ENCODE results near the gene IFIT5. TPM values are rescaled to one million over a fixed set of nuclear protein-coding genes. Genes with fewer than 3 reads are reported as not detected.
A peak's percentile ranks its signal among the peaks of the same experiment; 100 is the strongest.
"Not testable (repeated sequence)": the region's sequence is repeated elsewhere in the genome, so short reads cannot be mapped to it uniquely, and the experiment has no call there.

Gene IFIT5
- total and polyA plus RNA-seq, 2 experiments from 2014 or later = 6.5 to 17.1 TPM

- WGBS (ENCODE audit: low lambda C conversion rate, missing lambda C conversion rate) = 89% methylated on average over 5 of the region's 5 CpGs
- not testable (repeated sequence) for H3K9me2 ChIP-seq (replicated peaks; ENCODE audit: insufficient read depth); H3K27me3 ChIP-seq; H3K4me2 ChIP-seq; H2AFZ ChIP-seq; H3K4me1 ChIP-seq (ENCODE audit: insufficient read depth); H3K27ac ChIP-seq; H3K36me3 ChIP-seq (replicated peaks; ENCODE audit: insufficient read depth, low read depth); H3K4me3 ChIP-seq; H3K9me3 ChIP-seq (ENCODE audit: low read depth); DNase-seq (ENCODE audit: low spot score); H4K20me1 ChIP-seq (ENCODE audit: insufficient read depth, poor library complexity, severe bottlenecking)
- H3K79me2 ChIP-seq = peaks cover 13% of the 10 kb centered on the region
These were observed 3.8 kb upstream of the IFIT5 start for GRCh38 chr10:89410551-89410950.

GRCh38 chr10:89411135-89411534 is 3.2 kb upstream of the IFIT5 start:
- not testable (repeated sequence) for H3K9me2 ChIP-seq (replicated peaks; ENCODE audit: insufficient read depth); H3K9me3 ChIP-seq (ENCODE audit: low read depth); H3K36me3 ChIP-seq (replicated peaks; ENCODE audit: insufficient read depth, low read depth); H3K4me2 ChIP-seq; H3K27me3 ChIP-seq; H2AFZ ChIP-seq; H3K27ac ChIP-seq; H4K20me1 ChIP-seq (ENCODE audit: insufficient read depth, poor library complexity, severe bottlenecking); H3K4me3 ChIP-seq; H3K4me1 ChIP-seq (ENCODE audit: insufficient read depth); DNase-seq (ENCODE audit: low spot score)
- H3K79me2 ChIP-seq = peaks cover 19% of the 10 kb centered on the region
- WGBS (ENCODE audit: low lambda C conversion rate, missing lambda C conversion rate) = 90% methylated on average over 2 of the region's 2 CpGs

- H3K4me3 ChIP-seq; H3K9me3 ChIP-seq (ENCODE audit: low read depth); H3K27ac ChIP-seq; H3K4me1 ChIP-seq (ENCODE audit: insufficient read depth); H3K27me3 ChIP-seq; H4K20me1 ChIP-seq (ENCODE audit: insufficient read depth, poor library complexity, severe bottlenecking); H3K4me2 ChIP-seq; H2AFZ ChIP-seq; DNase-seq (ENCODE audit: low spot score); H3K9me2 ChIP-seq (replicated peaks; ENCODE audit: insufficient read depth); H3K36me3 ChIP-seq (replicated peaks; ENCODE audit: insufficient read depth, low read depth): not testable (repeated sequence)
- 82% methylated on average over 10 of the region's 10 CpGs for WGBS (ENCODE audit: low lambda C conversion rate, missing lambda C conversion rate)
- peaks cover 30% of the 10 kb centered on the region for H3K79me2 ChIP-seq
These were observed 2.1 kb upstream of the IFIT5 start for GRCh38 chr10:89412276-89412675.

DNA sequence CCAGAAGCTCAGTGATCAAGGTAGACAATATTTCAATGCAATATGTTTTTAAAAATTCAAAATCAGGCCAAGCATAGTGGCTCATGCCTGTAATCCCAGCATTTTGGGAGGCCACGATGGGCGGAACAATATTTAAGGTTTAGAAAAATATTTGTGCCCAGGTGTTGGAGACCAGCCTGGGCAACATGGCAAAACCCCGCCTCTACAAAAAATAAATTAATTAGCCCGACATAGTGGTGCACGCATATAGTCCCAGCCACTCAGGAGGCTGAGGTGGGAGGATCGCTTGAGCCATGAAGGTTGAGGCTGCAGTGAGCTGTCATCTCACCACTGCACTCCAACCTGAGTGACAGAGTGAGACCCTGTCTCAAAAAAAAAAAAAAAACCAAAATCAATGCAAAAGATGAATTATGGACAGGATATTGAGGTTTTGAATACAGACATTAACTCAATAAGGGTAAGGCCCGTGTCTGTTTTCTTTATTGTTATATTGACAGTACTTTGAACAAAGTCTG is 913 bp upstream of the IFIT5 start:
- peak overlapping the region; percentile 93 for H3K4me2 ChIP-seq
- H3K36me3 ChIP-seq (replicated peaks; ENCODE audit: insufficient read depth, low read depth) = no peaks in the 10 kb centered on the region
- no peaks in the 10 kb centered on the region for H3K4me1 ChIP-seq (ENCODE audit: insufficient read depth)
- no peaks in the 10 kb centered on the region for H3K27me3 ChIP-seq
- H3K9me3 ChIP-seq (ENCODE audit: low read depth) = no peaks in the 10 kb centered on the region
- DNase-seq (ENCODE audit: low spot score) = no peak
- no peaks in the 10 kb centered on the region for H3K9me2 ChIP-seq (replicated peaks; ENCODE audit: insufficient read depth)
- H3K79me2 ChIP-seq = peaks cover 32% of the 10 kb centered on the region
- TF ChIP-seq EZH2 (IDR thresholded peaks at IDR 0.05; ENCODE audit: borderline replicate concordance) (no peak), EZH2phosphoT487 (IDR thresholded peaks at IDR 0.05; ENCODE audit: low read depth, severe bottlenecking, unreplicated experiment) (no peak)
- TF ChIP-seq, protein P1, sequence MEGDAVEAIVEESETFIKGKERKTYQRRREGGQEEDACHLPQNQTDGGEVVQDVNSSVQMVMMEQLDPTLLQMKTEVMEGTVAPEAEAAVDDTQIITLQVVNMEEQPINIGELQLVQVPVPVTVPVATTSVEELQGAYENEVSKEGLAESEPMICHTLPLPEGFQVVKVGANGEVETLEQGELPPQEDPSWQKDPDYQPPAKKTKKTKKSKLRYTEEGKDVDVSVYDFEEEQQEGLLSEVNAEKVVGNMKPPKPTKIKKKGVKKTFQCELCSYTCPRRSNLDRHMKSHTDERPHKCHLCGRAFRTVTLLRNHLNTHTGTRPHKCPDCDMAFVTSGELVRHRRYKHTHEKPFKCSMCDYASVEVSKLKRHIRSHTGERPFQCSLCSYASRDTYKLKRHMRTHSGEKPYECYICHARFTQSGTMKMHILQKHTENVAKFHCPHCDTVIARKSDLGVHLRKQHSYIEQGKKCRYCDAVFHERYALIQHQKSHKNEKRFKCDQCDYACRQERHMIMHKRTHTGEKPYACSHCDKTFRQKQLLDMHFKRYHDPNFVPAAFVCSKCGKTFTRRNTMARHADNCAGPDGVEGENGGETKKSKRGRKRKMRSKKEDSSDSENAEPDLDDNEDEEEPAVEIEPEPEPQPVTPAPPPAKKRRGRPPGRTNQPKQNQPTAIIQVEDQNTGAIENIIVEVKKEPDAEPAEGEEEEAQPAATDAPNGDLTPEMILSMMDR (IDR thresholded peaks at IDR 0.05; ENCODE audit: poor library complexity) = no peak
- H3K27ac ChIP-seq = peak overlapping the region; percentile 95
- whole genome bisulfite sequencing (ENCODE audit: low lambda C conversion rate, missing lambda C conversion rate) = 93% methylated on average over 7 of the region's 7 CpGs
- H4K20me1 ChIP-seq (ENCODE audit: insufficient read depth, poor library complexity, severe bottlenecking) = no peaks in the 10 kb centered on the region
- H3K4me3 ChIP-seq = peak overlapping the region; percentile 46
- H2AFZ ChIP-seq = peak overlapping the region; percentile 56

DNA sequence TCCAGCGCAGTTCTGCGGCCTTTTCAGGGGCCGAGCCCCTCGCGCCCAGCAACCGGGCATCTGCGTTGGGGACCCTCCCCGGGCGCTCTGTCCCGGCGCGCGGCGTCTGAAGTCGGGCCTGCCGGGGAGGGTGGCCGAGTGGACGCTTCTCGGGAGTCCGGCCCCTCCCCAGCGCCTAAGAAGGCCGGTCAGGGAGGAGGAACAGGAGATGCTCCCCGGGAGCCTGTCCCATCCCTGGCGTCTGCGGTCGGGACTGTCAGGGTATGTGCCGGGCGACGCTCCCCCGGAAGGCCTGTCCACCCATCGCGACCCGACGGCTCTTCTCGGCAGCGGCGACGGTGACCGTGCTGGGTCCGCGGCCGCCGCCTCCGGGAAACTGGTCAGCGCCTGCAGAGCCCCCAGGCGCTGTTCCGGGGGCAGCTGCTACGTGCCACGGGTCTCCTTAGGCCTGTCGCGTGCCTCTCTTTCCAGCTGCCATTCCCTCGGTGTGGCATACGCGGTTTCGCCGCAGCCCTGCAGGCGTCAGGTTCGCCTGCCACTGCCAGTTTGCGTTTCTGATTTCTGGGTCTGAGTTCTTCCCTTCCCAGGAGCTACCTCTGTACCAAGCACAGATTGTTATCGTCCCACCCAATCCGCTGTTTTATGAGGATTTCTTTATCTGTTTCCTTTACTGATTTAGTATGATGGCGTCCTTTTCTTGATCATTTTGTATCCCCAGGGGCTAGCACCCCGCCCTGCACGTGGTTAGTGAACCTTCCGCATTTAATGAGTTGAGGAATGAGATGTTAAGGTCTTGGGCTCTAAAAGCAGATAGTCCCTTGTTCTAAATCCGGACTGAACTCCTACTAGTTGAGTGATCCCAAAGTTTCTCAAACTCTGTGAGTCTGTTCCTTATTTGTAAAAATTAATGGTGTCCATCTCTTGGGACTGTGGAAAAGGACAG is 782 bp downstream of the IFIT5 start:
- TF ChIP-seq, protein P1 (IDR thresholded peaks at IDR 0.05; ENCODE audit: poor library complexity) = no peak
- TF ChIP-seq EZH2phosphoT487 (IDR thresholded peaks at IDR 0.05; ENCODE audit: low read depth, severe bottlenecking, unreplicated experiment) = no peak
- no peak for TF ChIP-seq EZH2 (IDR thresholded peaks at IDR 0.05; ENCODE audit: borderline replicate concordance)
- H2AFZ ChIP-seq = peak overlapping the region; percentile 56
- H4K20me1 ChIP-seq (ENCODE audit: insufficient read depth, poor library complexity, severe bottlenecking) = no peaks in the 10 kb centered on the region
- no peaks in the 10 kb centered on the region for H3K27me3 ChIP-seq
- peak overlapping the region; percentile 46 for H3K4me3 ChIP-seq
- no peaks in the 10 kb centered on the region for H3K36me3 ChIP-seq (replicated peaks; ENCODE audit: insufficient read depth, low read depth)
- H3K4me2 ChIP-seq = peak overlapping the region; percentile 93
- peak; percentile 62 for DNase-seq (ENCODE audit: low spot score)
- H3K9me2 ChIP-seq (replicated peaks; ENCODE audit: insufficient read depth) = no peaks in the 10 kb centered on the region
- 4% methylated on average over 66 of the region's 66 CpGs for WGBS (ENCODE audit: low lambda C conversion rate, missing lambda C conversion rate)
- peak overlapping the region; percentile 95 for H3K27ac ChIP-seq
- H3K4me1 ChIP-seq (ENCODE audit: insufficient read depth) = no peaks in the 10 kb centered on the region
- H3K9me3 ChIP-seq (ENCODE audit: low read depth) = no peaks in the 10 kb centered on the region
- peaks cover 32% of the 10 kb centered on the region for H3K79me2 ChIP-seq

All from hepatocyte (in vitro differentiated cells).